BLaER1 treated with 17β-estradiol and CSF1 and Interleukin-3, amounts not matched to agents 10 nM and 100 nM (cell line): ENCODE measurements around the gene TLR5.
A peak's percentile ranks its signal among the peaks of the same experiment; 100 is the strongest.

Source experiments
- H3K27ac ChIP-seq, 11 experiments: shearing (Covaris generic); formaldehyde crosslinking; 2 replicates each; pipeline ENCODE4 v1.8.1; 2022
- H3K27me3 ChIP-seq, 11 experiments: shearing (Covaris generic); formaldehyde crosslinking; 2 replicates each; pipeline ENCODE4 v1.8.1; 2022
- H3K36me3 ChIP-seq, 11 experiments: shearing (Covaris generic); formaldehyde crosslinking; 2 replicates each; pipeline ENCODE4 v1.8.1; 2022
- H3K4me1 ChIP-seq, 10 experiments: shearing (Covaris generic); formaldehyde crosslinking; 2 replicates each; pipeline ENCODE4 v1.8.1; 2022
- H3K4me2 ChIP-seq, 11 experiments: shearing (Covaris generic); formaldehyde crosslinking; 2 replicates each; pipeline ENCODE4 v1.8.1; 2022
- H3K4me3 ChIP-seq, 10 experiments: shearing (Covaris generic); formaldehyde crosslinking; 2 replicates each; pipeline ENCODE4 v1.8.1; 2022
- H3K9ac ChIP-seq, 11 experiments: shearing (Covaris generic); formaldehyde crosslinking; 2 replicates each; pipeline ENCODE4 v1.8.1; 2022
- H3K9me3 ChIP-seq, 11 experiments: shearing (Covaris generic); formaldehyde crosslinking; replicated peaks in 1 of 11; 2 replicates each; pipeline ENCODE4 v1.8.1; 2022
- H4K20me1 ChIP-seq, 11 experiments: shearing (Covaris generic); formaldehyde crosslinking; 2 replicates each; pipeline ENCODE4 v1.8.1; 2022
- Cebpa-rat ChIP-seq, 11 experiments: shearing (Covaris generic); IDR thresholded peaks; 2 replicates each; pipeline ENCODE4 v1.8.1; 2022

The TLR5 gene

GRCh38 chr1:223155153-223155552, 12.1 kb upstream of the TLR5 start:
- H4K20me1 ChIP-seq: no peaks in the 10 kb centered on the region
- TF ChIP-seq Cebpa-rat (IDR thresholded peaks at IDR 0.05): no peak
- no peaks in the 10 kb centered on the region for H3K27me3 ChIP-seq
- no peak overlapping the region for H3K4me3 ChIP-seq
- peaks cover 16 to 50% (median 26%) of the 10 kb centered on the region in 10 experiments for H3K4me1 ChIP-seq
- H3K4me2 ChIP-seq: peak overlapping the region in 3 of 11 experiments; percentile 17 to 90 (median 85); a peak in 3 of 22 replicates
- H3K27ac ChIP-seq: no peak overlapping the region
- H3K36me3 ChIP-seq: no peaks in the 10 kb centered on the region
- no peak overlapping the region for H3K9ac ChIP-seq
- no peaks in the 10 kb centered on the region for H3K9me3 ChIP-seq

- H3K4me2 ChIP-seq: peak overlapping the region; percentile 51 to 94 (median 83)
- H3K36me3 ChIP-seq: no peaks in the 10 kb centered on the region
- no peaks in the 10 kb centered on the region for H3K27me3 ChIP-seq
- no peaks in the 10 kb centered on the region for H4K20me1 ChIP-seq
- peak overlapping the region in 3 of 10 experiments; percentile 6 to 34 (median 27); a peak in 5 of 20 replicates for H3K4me3 ChIP-seq
- no peak for TF ChIP-seq Cebpa-rat (IDR thresholded peaks at IDR 0.05)
- H3K4me1 ChIP-seq: peaks cover 16 to 50% (median 26%) of the 10 kb centered on the region in 10 experiments
- H3K9me3 ChIP-seq: peaks cover 0 to 10% (median 2%) of the 10 kb centered on the region in 11 experiments; a peak in 9 of 22 replicates
- peak overlapping the region in 10 of 11 experiments; percentile 30 to 52 (median 50); a peak in 16 of 22 replicates for H3K27ac ChIP-seq
- H3K9ac ChIP-seq: no peak overlapping the region; a peak in 1 of 22 replicates
Observed at GRCh38 chr1:223153177-223154119, 10.4 kb upstream of the TLR5 start.

DNA sequence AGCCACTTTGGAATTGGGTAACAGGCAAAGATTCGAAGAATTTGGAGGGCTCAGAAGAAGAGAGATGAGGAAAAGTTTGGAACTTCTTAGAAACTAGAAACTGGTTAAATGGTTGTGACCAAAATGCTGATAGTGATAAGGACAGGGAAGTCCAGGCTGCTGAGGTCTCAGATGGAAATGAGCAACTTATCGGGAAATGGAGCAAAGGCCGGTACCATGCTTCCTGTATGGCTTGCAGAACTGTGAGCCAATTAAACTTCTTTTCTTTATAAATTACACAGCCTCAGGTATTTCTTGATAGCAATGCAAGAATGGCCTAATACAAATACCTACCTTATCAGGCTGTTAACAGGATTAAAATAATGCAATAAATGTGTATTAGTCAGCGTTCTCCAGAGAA, 9.4 kb upstream of the TLR5 start:
- Histone ChIP-seq H3K4me1 (peaks cover 16 to 50% (median 26%) of the 10 kb centered on the region in 10 experiments), H3K4me3 (no peak overlapping the region), H3K9ac (no peak overlapping the region), H4K20me1 (no peaks in the 10 kb centered on the region), H3K27ac (peak overlapping the region in 4 of 11 experiments; percentile 47 to 52 (median 52); a peak in 3 of 22 replicates), H3K36me3 (no peaks in the 10 kb centered on the region), H3K27me3 (no peaks in the 10 kb centered on the region), H3K4me2 (peak overlapping the region in 10 of 11 experiments; percentile 64 to 94 (median 84); a peak in 15 of 22 replicates), H3K9me3 (peaks cover 8 to 21% (median 13%) of the 10 kb centered on the region in 11 experiments; a peak in 21 of 22 replicates)
- no peak for TF ChIP-seq Cebpa-rat (IDR thresholded peaks at IDR 0.05)

- H4K20me1 ChIP-seq: no peaks in the 10 kb centered on the region
Observed at GRCh38 chr1:223150443-223150842, 7.4 kb upstream of the TLR5 start.

GRCh38 chr1:223147873-223148272, 4.8 kb upstream of the TLR5 start:
- Histone ChIP-seq H3K4me1 (peaks cover 23 to 47% (median 29%) of the 10 kb centered on the region in 10 experiments), H3K27me3 (no peaks in the 10 kb centered on the region), H4K20me1 (no peaks in the 10 kb centered on the region), H3K9me3 (peaks cover 17 to 32% (median 23%) of the 10 kb centered on the region in 11 experiments; a peak in 21 of 22 replicates), H3K4me3 (no peak overlapping the region), H3K9ac (no peak overlapping the region), H3K27ac (no peak overlapping the region), H3K4me2 (no peak overlapping the region), H3K36me3 (no peaks in the 10 kb centered on the region; a peak in 1 of 22 replicates)
- no peak for TF ChIP-seq Cebpa-rat (IDR thresholded peaks at IDR 0.05)

More at GRCh38 chr1:223150443-223150842, 7.4 kb upstream of the TLR5 start:
- no peak overlapping the region for H3K27ac ChIP-seq
- H3K9me3 ChIP-seq: peaks cover 17 to 32% (median 23%) of the 10 kb centered on the region in 11 experiments; a peak in 21 of 22 replicates
- H3K9ac ChIP-seq: no peak overlapping the region
- no peak overlapping the region for H3K4me3 ChIP-seq
- no peaks in the 10 kb centered on the region; a peak in 1 of 22 replicates for H3K36me3 ChIP-seq
- peaks cover 16 to 49% (median 26%) of the 10 kb centered on the region in 10 experiments for H3K4me1 ChIP-seq
- H3K4me2 ChIP-seq: 0 out of 22 replicates have a peak overlapping the region, but pooled peaks of 1 of the 11 experiments have one; percentile 21
- TF ChIP-seq Cebpa-rat (IDR thresholded peaks at IDR 0.05): no peak
- H3K27me3 ChIP-seq: no peaks in the 10 kb centered on the region

GRCh38 chr1:223147409-223147808, 4.4 kb upstream of the TLR5 start:
- no peaks in the 10 kb centered on the region for H3K27me3 ChIP-seq
- peaks cover 17 to 32% (median 23%) of the 10 kb centered on the region in 11 experiments; a peak in 21 of 22 replicates for H3K9me3 ChIP-seq
- H3K4me1 ChIP-seq: peaks cover 23 to 47% (median 30%) of the 10 kb centered on the region in 10 experiments
- no peak overlapping the region for H3K9ac ChIP-seq
- H3K36me3 ChIP-seq: no peaks in the 10 kb centered on the region; a peak in 1 of 22 replicates
- H3K27ac ChIP-seq: no peak overlapping the region
- H3K4me3 ChIP-seq: no peak overlapping the region
- TF ChIP-seq Cebpa-rat (IDR thresholded peaks at IDR 0.05): no peak
- H3K4me2 ChIP-seq: no peak overlapping the region
- H4K20me1 ChIP-seq: no peaks in the 10 kb centered on the region

DNA sequence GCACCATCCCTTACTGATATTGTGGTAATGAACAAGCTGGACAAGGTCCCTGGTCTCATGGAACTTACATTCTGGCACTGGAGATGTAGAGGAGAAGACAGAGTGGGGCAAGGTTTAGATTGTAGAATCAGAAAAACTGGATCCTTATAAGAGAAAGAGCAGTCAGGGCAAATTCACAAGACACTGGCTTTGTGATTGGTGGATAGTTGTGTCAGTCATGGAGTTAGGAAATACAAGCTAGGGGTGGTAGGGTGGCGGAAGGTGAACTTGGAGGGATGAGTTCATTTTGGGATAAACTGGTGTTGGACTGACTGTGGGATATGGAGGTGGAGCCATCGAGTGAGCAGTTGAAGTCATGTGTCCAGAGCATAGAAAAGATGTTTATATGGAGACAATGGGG, 3.7 kb upstream of the TLR5 start:
- no peak overlapping the region for H3K4me2 ChIP-seq
- peaks cover 24 to 47% (median 35%) of the 10 kb centered on the region in 10 experiments for H3K4me1 ChIP-seq
- no peak overlapping the region for H3K27ac ChIP-seq
- peaks cover 17 to 32% (median 23%) of the 10 kb centered on the region in 11 experiments; a peak in 21 of 22 replicates for H3K9me3 ChIP-seq
- H4K20me1 ChIP-seq: no peaks in the 10 kb centered on the region; a peak in 1 of 22 replicates
- H3K4me3 ChIP-seq: no peak overlapping the region
- H3K9ac ChIP-seq: no peak overlapping the region
- TF ChIP-seq Cebpa-rat (IDR thresholded peaks at IDR 0.05): no peak
- no peaks in the 10 kb centered on the region; a peak in 1 of 22 replicates for H3K36me3 ChIP-seq
- no peaks in the 10 kb centered on the region for H3K27me3 ChIP-seq

GRCh38 chr1:223144914-223145313, 1.9 kb upstream of the TLR5 start:
- H3K27ac ChIP-seq: no peak overlapping the region
- peaks cover 25 to 52% (median 31%) of the 10 kb centered on the region in 10 experiments for H3K4me1 ChIP-seq
- peaks cover 17 to 32% (median 23%) of the 10 kb centered on the region in 11 experiments; a peak in 21 of 22 replicates for H3K9me3 ChIP-seq
- no peaks in the 10 kb centered on the region; a peak in 1 of 22 replicates for H4K20me1 ChIP-seq
- no peak for TF ChIP-seq Cebpa-rat (IDR thresholded peaks at IDR 0.05)
- H3K36me3 ChIP-seq: peaks cover 0 to 13% (median 0%) of the 10 kb centered on the region in 11 experiments; a peak in 4 of 22 replicates
- no peaks in the 10 kb centered on the region for H3K27me3 ChIP-seq
- H3K4me3 ChIP-seq: no peak overlapping the region
- no peak overlapping the region for H3K9ac ChIP-seq
- H3K4me2 ChIP-seq: peak overlapping the region in 6 of 11 experiments; percentile 76 to 97 (median 80); a peak in 10 of 22 replicates
